WTC11 (cell line): ENCODE results near the gene IL4I1. TPM values are rescaled to one million over a fixed set of nuclear protein-coding genes. Genes with fewer than 3 reads are reported as not detected.

Experiments
- AFF4 ChIP-seq: sonication (generic); formaldehyde crosslinking; IDR thresholded peaks from 2 replicates; pipeline ENCODE4 v1.8.1; 2023; ENCODE audit warnings: mild to moderate bottlenecking, missing genetic modification reagents, borderline replicate concordance
- ARID4B ChIP-seq: sonication (generic); formaldehyde crosslinking; IDR thresholded peaks from 2 replicates; pipeline ENCODE4 v1.8.0; 2023; ENCODE audit warnings: missing genetic modification reagents, mild to moderate bottlenecking, borderline replicate concordance
- ATF2 ChIP-seq: sonication (generic); formaldehyde crosslinking; IDR thresholded peaks from 2 replicates; pipeline ENCODE4 v1.8.1; 2022; ENCODE audit warnings: low read depth, missing genetic modification reagents, borderline replicate concordance
- ETV6 ChIP-seq: sonication (generic); formaldehyde crosslinking; IDR thresholded peaks from 2 replicates; pipeline ENCODE4 v1.8.1; 2022; ENCODE audit warnings: mild to moderate bottlenecking, missing genetic modification reagents
- SOX15 ChIP-seq: fragments of 250-450 bp; sonication (Bioruptor Pico); IDR thresholded peaks from 2 replicates; pipeline ENCODE4 v1.9.0; 2021; ENCODE audit warnings: mild to moderate bottlenecking
- TCF7 ChIP-seq: sonication (generic); formaldehyde crosslinking; IDR thresholded peaks from 2 replicates; pipeline ENCODE4 v1.8.0; 2022; ENCODE audit warnings: mild to moderate bottlenecking, low read depth, missing genetic modification reagents, moderate library complexity
- ZSCAN18 ChIP-seq: fragments of 250-450 bp; sonication (Bioruptor Pico); IDR thresholded peaks from 2 replicates; pipeline ENCODE4 v2.1.2; 2022; ENCODE audit warnings: mild to moderate bottlenecking, moderate library complexity
- microRNA-seq: library from miRNA; unstranded; fragments of <30 nt; microRNA quantifications from one replicate; pipeline ENCODE4 v1.2.0, GENCODE V29; 2022; ENCODE audit warnings: borderline number of aligned reads
- total RNA-seq: library from RNA; stranded (reverse); gene quantifications from 3 replicates; pipeline ENCODE4 v1.2.3, GENCODE V29; 2021

Gene IL4I1
- total RNA-seq, 1 experiment from 2014 or later, result 0.83 TPM

- TF ChIP-seq AFF4 (CRISPR knock-in tag), result no peak
- TF ChIP-seq ATF2 (CRISPR knock-in tag), result no peak
- no peak for TF ChIP-seq TCF7 (CRISPR knock-in tag)
- no peak for TF ChIP-seq SOX15 (CRISPR knock-in tag)
- no peak for TF ChIP-seq ETV6 (CRISPR knock-in tag)
- no peak for TF ChIP-seq ARID4B
- no peak for TF ChIP-seq ZSCAN18
These were observed 57.0 kb downstream of the IL4I1 start (continued) for GRCh38 chr19:49839713-49840112.

Small RNAs within 50 kb of the gene (microRNA-seq; reads per million reads assigned to microRNA genes)
- gene MIR4749 (2.1 reads per million), gene MIR4750 (2.8 reads per million)

Other genes with a start within 250 kb of the IL4I1 start
- gene IRF3, start 231.0 kb downstream of the IL4I1 start, total RNA-seq, result 149 to 165 TPM (median 154 TPM) in 3 replicates
- 139 to 146 TPM (median 140 TPM) in 3 replicates for gene BCL2L12, start 231.0 kb downstream of the IL4I1 start, total RNA-seq
- gene PRMT1, start 219.6 kb downstream of the IL4I1 start, total RNA-seq, result 500 to 527 TPM (median 518 TPM) in 3 replicates
- gene ADM5, start 207.3 kb downstream of the IL4I1 start, total RNA-seq, result 5.9 to 6.7 TPM (median 6.2 TPM) in 3 replicates
- gene CPT1C, start 205.8 kb downstream of the IL4I1 start, total RNA-seq, result 74.6 to 89.5 TPM (median 85.4 TPM) in 3 replicates
- gene TSKS, start 133.6 kb downstream of the IL4I1 start, total RNA-seq, result 0.30 to 0.55 TPM (median 0.48 TPM) in 3 replicates
- gene AP2A1, start 129.9 kb downstream of the IL4I1 start, total RNA-seq, result 119 to 127 TPM (median 120 TPM) in 3 replicates
- 35.1 to 36.3 TPM (median 35.7 TPM) in 3 replicates for gene FUZ, start 83.6 kb downstream of the IL4I1 start, total RNA-seq
- 80.2 to 81.2 TPM (median 81.2 TPM) in 3 replicates for gene MED25, start 78.6 kb downstream of the IL4I1 start, total RNA-seq
- gene PTOV1, start 45.7 kb downstream of the IL4I1 start, total RNA-seq, result 296 to 316 TPM (median 306 TPM) in 3 replicates
- gene PNKP, start 29.3 kb downstream of the IL4I1 start, total RNA-seq, result 133 to 146 TPM (median 142 TPM) in 3 replicates
- 41.9 to 47.8 TPM (median 46.5 TPM) in 3 replicates for gene AKT1S1, start 19.5 kb downstream of the IL4I1 start, total RNA-seq
- gene TBC1D17, start 19.2 kb downstream of the IL4I1 start, total RNA-seq, result 44.4 to 52.8 TPM (median 46.7 TPM) in 3 replicates
- 9.0 to 10.8 TPM (median 10.8 TPM) in 3 replicates for gene ATF5, start 32.3 kb upstream of the IL4I1 start, total RNA-seq
- gene NUP62, start 32.6 kb upstream of the IL4I1 start, total RNA-seq, result 87.1 to 91.4 TPM (median 90.3 TPM) in 3 replicates
- not detected in 3 replicates for gene SIGLEC11, start 64.3 kb upstream of the IL4I1 start, total RNA-seq
- gene VRK3, start 128.5 kb upstream of the IL4I1 start, total RNA-seq, result 33.4 to 39.2 TPM (median 39.1 TPM) in 3 replicates
- gene ZNF473, start 129.1 kb upstream of the IL4I1 start, total RNA-seq, result 7.9 to 10.0 TPM (median 8.5 TPM) in 3 replicates